NCI-H2107 (cell line): ENCODE results near the gene ASTN1.

ENCODE experiments used
- DNase-seq: peaks from one replicate; lab custom pipeline; 2025; lab: John Stamatoyannopoulos, UW

The ASTN1 gene

GRCh38 chr1:176878750-176879536, 285.6 kb downstream of the ASTN1 start:
- DNase-seq = no peak

- no peak for DNase-seq
Observed at GRCh38 chr1:176877557-176877956, 287.0 kb downstream of the ASTN1 start.

GRCh38 chr1:176876966-176877515, 287.5 kb downstream of the ASTN1 start:
- DNase-seq = no peak

GRCh38 chr1:176869577-176869976, 294.9 kb downstream of the ASTN1 start:
- DNase-seq = no peak

- DNase-seq = no peak
Observed at GRCh38 chr1:176866011-176866714, 298.3 kb downstream of the ASTN1 start.

GRCh38 chr1:176864211-176864610, 300.3 kb downstream of the ASTN1 start:
- no peak for DNase-seq

GRCh38 chr1:176863613-176864012, 300.9 kb downstream of the ASTN1 start:
- no peak for DNase-seq

GRCh38 chr1:176858433-176858916, 306.0 kb downstream of the ASTN1 start:
- no peak for DNase-seq

- DNase-seq = no peak
Observed at GRCh38 chr1:176857632-176858031, 306.9 kb downstream of the ASTN1 start.

- DNase-seq = no peak
Observed at GRCh38 chr1:176854758-176855745, 309.5 kb downstream of the ASTN1 start.

GRCh38 chr1:176854121-176854520, 310.4 kb downstream of the ASTN1 start:
- no peak for DNase-seq

- no peak for DNase-seq
Observed at GRCh38 chr1:176853503-176853902, 311.0 kb downstream of the ASTN1 start.

- no peak for DNase-seq
Observed at GRCh38 chr1:176852124-176852523, 312.4 kb downstream of the ASTN1 start.

GRCh38 chr1:176850871-176851270, 313.6 kb downstream of the ASTN1 start:
- DNase-seq = no peak

- no peak for DNase-seq
Observed at GRCh38 chr1:176849281-176849680, 315.2 kb downstream of the ASTN1 start.

- no peak for DNase-seq
Observed at GRCh38 chr1:176847052-176847451, 317.5 kb downstream of the ASTN1 start.

- peak; percentile 17 for DNase-seq
Observed at GRCh38 chr1:176843352-176844297, 320.9 kb downstream of the ASTN1 start.

GRCh38 chr1:176841238-176841637, 323.3 kb downstream of the ASTN1 start:
- DNase-seq = no peak

GRCh38 chr1:176839216-176839615, 325.3 kb downstream of the ASTN1 start:
- no peak for DNase-seq

- no peak for DNase-seq
Observed at GRCh38 chr1:176838276-176838995, 326.1 kb downstream of the ASTN1 start.
